Natural killer cell (primary cell): ENCODE results near the gene LEMD3. TPM values are rescaled to one million over a fixed set of nuclear protein-coding genes. Genes with fewer than 3 reads are reported as not detected.

Experiments used
- ATAC-seq, 3 donors: fragments of 150-1000 bp in 2 of 3; fragments of 200-7000 bp in 1 of 3; cut with Tn5 transposase; 1 replicate in 1 of 3; 2 replicates in 2 of 3; pipeline ENCODE4 v1.10.0; 2021; ENCODE audit warnings: mild to moderate bottlenecking in 2 of 3, moderate library complexity in 2 of 3
- DNase-seq, 2 donors: peaks; one replicate each; pipeline versions ENCODE4 v3.0.0 to v3.0.0-alpha.2; 2013 to 2021; ENCODE audit warnings: mixed read lengths in 1 of 2
- H3K27ac ChIP-seq: one replicate; pipeline ENCODE4 v1.5.1; 2013; ENCODE audit warnings: mild to moderate bottlenecking, low read length
- H3K27me3 ChIP-seq: one replicate; pipeline ENCODE4 v1.6.1; 2013; ENCODE audit warnings: low read length; ENCODE audit not compliant: control insufficient read depth, insufficient read depth
- H3K36me3 ChIP-seq: one replicate; pipeline ENCODE4 v1.6.1; 2013; ENCODE audit warnings: low read length; ENCODE audit not compliant: control insufficient read depth, insufficient read depth
- H3K4me1 ChIP-seq: one replicate; pipeline ENCODE4 v1.6.1; 2013; ENCODE audit warnings: low read length; ENCODE audit not compliant: control insufficient read depth, insufficient read depth
- H3K4me3 ChIP-seq: one replicate; pipeline ENCODE4 v1.5.1; 2013; ENCODE audit warnings: low read length
- H3K9me3 ChIP-seq: one replicate; pipeline ENCODE4 v1.6.1; 2013; ENCODE audit warnings: low read length; ENCODE audit not compliant: control insufficient read depth, insufficient read depth
- H3K27ac Mint-ChIP-seq, 2 donors: one replicate each; pipeline ENCODE4 v1.8.0; 2022; ENCODE audit warnings: mild to moderate bottlenecking in 2 of 2, mixed read lengths in 2 of 2, moderate library complexity in 1 of 2
- H3K27me3 Mint-ChIP-seq, 2 donors: one replicate each; pipeline ENCODE4 v1.8.0; 2022; ENCODE audit warnings: low read depth in 2 of 2, mixed read lengths in 2 of 2
- H3K36me3 Mint-ChIP-seq: one replicate; pipeline ENCODE4 v1.8.0; 2022; ENCODE audit warnings: mixed read lengths
- H3K4me1 Mint-ChIP-seq, 2 donors: one replicate each; pipeline ENCODE4 v1.8.0; 2022; ENCODE audit warnings: mixed read lengths in 2 of 2
- H3K4me3 Mint-ChIP-seq: one replicate; pipeline ENCODE4 v1.8.0; 2022; ENCODE audit warnings: mild to moderate bottlenecking, moderate library complexity, mixed read lengths
- H3K9me3 Mint-ChIP-seq, 2 donors: one replicate each; pipeline ENCODE4 v1.8.0; 2022; ENCODE audit warnings: mixed read lengths in 2 of 2
- CTCF ChIP-seq: fragments of 200-600 bp; IDR thresholded peaks from one replicate; pipeline ENCODE4 v1.8.0; 2022; ENCODE audit warnings: antibody characterized with exemption
- whole genome bisulfite sequencing: methylation state at CpG from one replicate; pipeline ENCODE4 v1.1.7; 2013; ENCODE audit warnings: missing lambda C conversion rate; ENCODE audit not compliant: insufficient coverage; 5-methylcytosine and 5-hydroxymethylcytosine counted together
- intact Hi-C: fragments of 100-400 bp; cut with micrococcal nuclease; formaldehyde crosslinking; loops from one replicate; pipeline ENCODE4 v1.14.2; 2022
- total RNA-seq, 4 donors: library from RNA; stranded (reverse); fragments of 120-200 nt in 1 of 4; gene quantifications; one replicate each; pipeline versions ENCODE4 v1.2.3 to v1.2.4, GENCODE V29; 2013 to 2022

The LEMD3 gene
- total RNA-seq, 3 donors from 2014 or later (not counting 1 experiment from before 2014, with no cell fraction given): 67.3 to 76.2 (median 71.1) TPM

GRCh38 chr12:65170209-65170881 lies 962 bp downstream of the LEMD3 start:
- H3K4me3 Mint-ChIP-seq: peak overlapping the region; percentile 99
- intact Hi-C loops: no loop called here
- TF ChIP-seq CTCF: no peak
- H3K36me3 Mint-ChIP-seq: no peaks in the 10 kb centered on the region
- DNase-seq: peak; percentile 58 to 78
- Histone ChIP-seq H3K27ac (peak overlapping the region; percentile 97), H3K36me3 (peaks cover 6% of the 10 kb centered on the region), H3K27me3 (no peaks in the 10 kb centered on the region), H3K4me1 (peaks cover 11% of the 10 kb centered on the region), H3K9me3 (no peaks in the 10 kb centered on the region), H3K4me3 (peak overlapping the region; percentile 97)
- H3K27me3 Mint-ChIP-seq: no peaks in the 10 kb centered on the region
- peak overlapping the region; percentile 99 to 100 for H3K27ac Mint-ChIP-seq
- peak; percentile 39 to 67 (median 46) for ATAC-seq
- no peaks in the 10 kb centered on the region for H3K9me3 Mint-ChIP-seq
- H3K4me1 Mint-ChIP-seq: peaks cover 30 to 38% of the 10 kb centered on the region in 2 donors
- under 1% methylated on average over 47 of the region's 47 CpGs for WGBS

GRCh38 chr12:65171073-65171472 lies 1.7 kb downstream of the LEMD3 start:
- peaks cover 14% of the 10 kb centered on the region for H3K36me3 ChIP-seq
- H3K27ac Mint-ChIP-seq: peak overlapping the region; percentile 99 to 100
- no peak for TF ChIP-seq CTCF
- DNase-seq (peak in 1 of 2 donors; percentile 34), ATAC-seq (no peak)
- peaks cover 11% of the 10 kb centered on the region for H3K4me1 ChIP-seq
- peak overlapping the region; percentile 97 for H3K4me3 ChIP-seq
- no peak overlapping the region for H3K27ac ChIP-seq
- no peaks in the 10 kb centered on the region for H3K36me3 Mint-ChIP-seq
- no peaks in the 10 kb centered on the region for H3K9me3 Mint-ChIP-seq
- intact Hi-C loops: no loop called here
- H3K9me3 ChIP-seq: no peaks in the 10 kb centered on the region
- H3K4me3 Mint-ChIP-seq: peak overlapping the region; percentile 99
- peaks cover 30 to 38% of the 10 kb centered on the region in 2 donors for H3K4me1 Mint-ChIP-seq
- 54% methylated on average over 7 of the region's 8 CpGs for WGBS
- no peaks in the 10 kb centered on the region for H3K27me3 Mint-ChIP-seq
- no peaks in the 10 kb centered on the region for H3K27me3 ChIP-seq

GRCh38 chr12:65171870-65172269 lies 2.5 kb downstream of the LEMD3 start:
- no peaks in the 10 kb centered on the region for H3K9me3 Mint-ChIP-seq
- H3K36me3 Mint-ChIP-seq: no peaks in the 10 kb centered on the region
- DNase-seq: peak in 1 of 2 donors; percentile 56
- Histone ChIP-seq H3K4me1 (peaks cover 11% of the 10 kb centered on the region), H3K4me3 (no peak overlapping the region), H3K27me3 (no peaks in the 10 kb centered on the region), H3K9me3 (no peaks in the 10 kb centered on the region), H3K36me3 (peaks cover 16% of the 10 kb centered on the region), H3K27ac (no peak overlapping the region)
- no peak for TF ChIP-seq CTCF
- ATAC-seq: peak in 2 of 3 donors; percentile 33 to 34
- H3K27ac Mint-ChIP-seq: peak overlapping the region; percentile 56 to 74
- 14% methylated on average over 2 of the region's 3 CpGs for WGBS
- H3K4me3 Mint-ChIP-seq: peak overlapping the region; percentile 72
- peaks cover 30 to 38% of the 10 kb centered on the region in 2 donors for H3K4me1 Mint-ChIP-seq
- H3K27me3 Mint-ChIP-seq: no peaks in the 10 kb centered on the region
- intact Hi-C loops: no loop called here

GRCh38 chr12:65175385-65175784 lies 6.0 kb downstream of the LEMD3 start:
- no peaks in the 10 kb centered on the region for H3K27me3 Mint-ChIP-seq
- H3K36me3 Mint-ChIP-seq: no peaks in the 10 kb centered on the region
- H3K4me3 Mint-ChIP-seq: no peak overlapping the region
- Histone ChIP-seq H3K4me1 (peaks cover 10% of the 10 kb centered on the region), H3K27ac (no peak overlapping the region), H3K4me3 (no peak overlapping the region), H3K36me3 (peaks cover 21% of the 10 kb centered on the region), H3K9me3 (no peaks in the 10 kb centered on the region), H3K27me3 (no peaks in the 10 kb centered on the region)
- H3K4me1 Mint-ChIP-seq: peaks cover 22 to 27% of the 10 kb centered on the region in 2 donors
- intact Hi-C loops: no loop called here
- H3K27ac Mint-ChIP-seq: no peak overlapping the region
- TF ChIP-seq CTCF: no peak
- H3K9me3 Mint-ChIP-seq: no peaks in the 10 kb centered on the region
- ATAC-seq: no peak
- no peak for DNase-seq
